Smooth muscle cell (in vitro differentiated cells): ENCODE results near the gene GPR108. TPM values are rescaled to one million over a fixed set of nuclear protein-coding genes. Genes with fewer than 3 reads are reported as not detected.
"Not testable (repeated sequence)": the region's sequence is repeated elsewhere in the genome, so short reads cannot be mapped to it uniquely, and the experiment has no call there.

Source experiments
- DNase-seq: peaks from one replicate; lab custom pipeline; 2025; ENCODE audit not compliant: unreplicated experiment; lab: John Stamatoyannopoulos, UW
- H2AFZ ChIP-seq: fragments of 200-600 bp; sonication (generic); 2 replicates; pipeline ENCODE4 v1.6.0; 2016; ENCODE audit warnings: antibody characterized with exemption, low read depth, mild to moderate bottlenecking
- H3F3A ChIP-seq: fragments of 200-600 bp; sonication (generic); 2 replicates; pipeline ENCODE4 v1.6.0; 2017; ENCODE audit warnings: antibody characterized with exemption, low read depth
- H3K27ac ChIP-seq: fragments of 200-600 bp; sonication (generic); 2 replicates; pipeline ENCODE4 v1.5.1; 2016; ENCODE audit warnings: low read depth, mild to moderate bottlenecking
- H3K27me3 ChIP-seq: fragments of 200-600 bp; sonication (generic); 2 replicates; pipeline ENCODE4 v1.6.1; 2016; ENCODE audit warnings: low read depth, mild to moderate bottlenecking
- H3K36me3 ChIP-seq: fragments of 200-600 bp; sonication (generic); 2 replicates; pipeline ENCODE4 v1.5.1; 2016; ENCODE audit warnings: low read depth
- H3K4me1 ChIP-seq: fragments of 200-600 bp; sonication (generic); 2 replicates; pipeline ENCODE4 v1.5.1; 2016; ENCODE audit warnings: low read depth
- H3K4me2 ChIP-seq: fragments of 200-600 bp; sonication (generic); 2 replicates; pipeline ENCODE4 v1.6.0; 2016; ENCODE audit warnings: mild to moderate bottlenecking
- H3K4me3 ChIP-seq: fragments of 200-600 bp; sonication (generic); 2 replicates; pipeline ENCODE4 v1.5.1; 2016; ENCODE audit warnings: mild to moderate bottlenecking
- H3K79me2 ChIP-seq: fragments of 200-600 bp; sonication (generic); 2 replicates; pipeline ENCODE4 v1.6.0; 2016; ENCODE audit warnings: low read depth, mild to moderate bottlenecking
- H3K9ac ChIP-seq: fragments of 200-600 bp; sonication (generic); 2 replicates; pipeline ENCODE4 v1.6.0; 2016; ENCODE audit warnings: low read depth
- H3K9me3 ChIP-seq: fragments of 200-600 bp; sonication (generic); replicated peaks from 2 replicates; pipeline ENCODE4 v1.5.1; 2016; ENCODE audit warnings: low read depth
- H4K20me1 ChIP-seq: fragments of 200-600 bp; sonication (generic); 2 replicates; pipeline ENCODE4 v1.6.0; 2016; ENCODE audit warnings: low read depth
- CTCF ChIP-seq: fragments of 200-600 bp; sonication (generic); IDR thresholded peaks from 2 replicates; pipeline ENCODE4 v1.5.1; 2017; ENCODE audit warnings: borderline replicate concordance, mild to moderate bottlenecking, antibody characterized with exemption; ENCODE audit not compliant: insufficient read depth, poor library complexity, severe bottlenecking
- WGBS: methylation state at CpG from one replicate; pipeline ENCODE4 v1.1.7; 2016; ENCODE audit warnings: low lambda C conversion rate; 5-methylcytosine and 5-hydroxymethylcytosine counted together
- polyA plus RNA-seq: library from polyadenylated mRNA; unstranded; fragments of >200 nt; fragmentation: Nextera tagmentation; extraction: Ambion mirVana; gene quantifications from 2 replicates; pipeline ENCODE4 v1.2.1, GENCODE V29; 2016
- total RNA-seq: library from RNA; depleted of rRNA; stranded (reverse); fragments of >200 nt; gene quantifications from 2 replicates; pipeline ENCODE4 v1.2.3, GENCODE V29; 2014

GPR108 gene
- total and polyA plus RNA-seq, 2 experiments from 2014 or later, result 34.4 to 62.1 TPM

GRCh38 chr19:6711605-6712004, 25.8 kb downstream of the GPR108 start:
- H2AFZ ChIP-seq, result no peak overlapping the region
- no peaks in the 10 kb centered on the region for H3F3A ChIP-seq
- no peaks in the 10 kb centered on the region for H3K4me1 ChIP-seq
- peaks cover 36% of the 10 kb centered on the region for H3K27me3 ChIP-seq
- H3K27ac ChIP-seq, result no peak overlapping the region
- WGBS, result 81% methylated on average over 10 of the region's 10 CpGs
- H3K36me3 ChIP-seq, result no peaks in the 10 kb centered on the region
- TF ChIP-seq CTCF, result no peak
- H3K4me2 ChIP-seq, result no peak overlapping the region
- DNase-seq, result no peak
- no peaks in the 10 kb centered on the region for H3K79me2 ChIP-seq
- H3K9ac ChIP-seq, result no peak overlapping the region
- no peaks in the 10 kb centered on the region for H4K20me1 ChIP-seq
- H3K9me3 ChIP-seq, result no peaks in the 10 kb centered on the region
- H3K4me3 ChIP-seq, result no peak overlapping the region

GRCh38 chr19:6711078-6711361, 26.4 kb downstream of the GPR108 start:
- WGBS, result 54% methylated on average over 9 of the region's 9 CpGs

GRCh38 chr19:6710273-6711077, 26.9 kb downstream of the GPR108 start:
- Histone ChIP-seq H3K36me3 (no peaks in the 10 kb centered on the region), H2AFZ (no peak overlapping the region), H3F3A (no peaks in the 10 kb centered on the region), H3K4me1 (no peaks in the 10 kb centered on the region), H3K9ac (no peak overlapping the region), H4K20me1 (no peaks in the 10 kb centered on the region), H3K4me3 (no peak overlapping the region), H3K4me2 (no peak overlapping the region), H3K79me2 (no peaks in the 10 kb centered on the region), H3K27ac (no peak overlapping the region), H3K9me3 (no peaks in the 10 kb centered on the region), H3K27me3 (peaks cover 36% of the 10 kb centered on the region)
- TF ChIP-seq CTCF, result no peak
- WGBS, result 25% methylated on average over 26 of the region's 30 CpGs
- DNase-seq, result no peak

More at GRCh38 chr19:6711078-6711361, 26.4 kb downstream of the GPR108 start:
- Histone ChIP-seq H3K27ac (no peak overlapping the region), H3F3A (no peaks in the 10 kb centered on the region), H3K4me1 (no peaks in the 10 kb centered on the region), H3K9ac (no peak overlapping the region), H3K27me3 (peaks cover 36% of the 10 kb centered on the region), H3K79me2 (no peaks in the 10 kb centered on the region), H4K20me1 (no peaks in the 10 kb centered on the region), H3K4me3 (no peak overlapping the region), H3K9me3 (no peaks in the 10 kb centered on the region), H2AFZ (no peak overlapping the region), H3K4me2 (no peak overlapping the region), H3K36me3 (no peaks in the 10 kb centered on the region)
- DNase-seq, result no peak
- TF ChIP-seq CTCF, result no peak

- H2AFZ ChIP-seq, result no peak overlapping the region
- no peaks in the 10 kb centered on the region for H3K9me3 ChIP-seq
- H3K79me2 ChIP-seq, result no peaks in the 10 kb centered on the region
- no peaks in the 10 kb centered on the region for H4K20me1 ChIP-seq
- H3K9ac ChIP-seq, result no peak overlapping the region
- TF ChIP-seq CTCF, result no peak
- WGBS, result 75% methylated on average over 14 of the region's 14 CpGs
- H3K27ac ChIP-seq, result no peak overlapping the region
- H3K4me1 ChIP-seq, result no peaks in the 10 kb centered on the region
- H3K4me3 ChIP-seq, result no peak overlapping the region
- no peaks in the 10 kb centered on the region for H3K36me3 ChIP-seq
- H3K27me3 ChIP-seq, result peaks cover 36% of the 10 kb centered on the region
- H3K4me2 ChIP-seq, result no peak overlapping the region
- no peaks in the 10 kb centered on the region for H3F3A ChIP-seq
- no peak for DNase-seq
Measured at GRCh38 chr19:6709549-6709948, 27.8 kb downstream of the GPR108 start.

DNA sequence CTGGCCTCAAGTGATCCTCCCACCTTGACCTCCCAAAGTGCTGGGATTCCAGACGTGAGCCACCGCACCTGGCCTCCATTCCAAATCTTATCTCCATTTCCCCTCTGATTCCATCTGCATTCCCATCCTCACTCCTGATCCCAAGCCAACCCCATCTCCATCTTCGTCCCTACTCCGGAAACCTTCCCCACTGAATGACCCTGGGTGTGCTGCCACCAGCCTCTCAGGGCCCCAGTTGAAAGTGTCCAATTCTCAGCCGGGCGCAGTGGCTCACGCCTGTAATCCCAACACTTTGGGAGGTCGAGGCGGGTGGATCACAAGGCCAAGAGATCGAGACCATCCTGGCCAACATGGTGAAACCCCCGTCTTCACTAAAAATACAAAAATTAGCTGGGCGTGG, 28.5 kb downstream of the GPR108 start:
- WGBS, result 91% methylated on average over 12 of the region's 12 CpGs
- H3K9me3 ChIP-seq, result not testable (repeated sequence)

More for the DNA sequence above, 28.5 kb downstream of the GPR108 start:
- not testable (repeated sequence) for H3K4me2 ChIP-seq, H2AFZ ChIP-seq, H3K27ac ChIP-seq, H3K4me3 ChIP-seq, DNase-seq, H3F3A ChIP-seq, H3K4me1 ChIP-seq, H3K36me3 ChIP-seq, H3K79me2 ChIP-seq, H3K9ac ChIP-seq, H4K20me1 ChIP-seq
- H3K27me3 ChIP-seq, result peaks cover 36% of the 10 kb centered on the region
